ENCODE measurements around the gene MARK3. TPM values are rescaled to one million over a fixed set of nuclear protein-coding genes. Genes with fewer than 3 reads are reported as not detected.

Gene MARK3
- total RNA-seq, 1 experiment from 2014 or later: 81.9 TPM

GRCh38 chr14:103393676-103394626, 8.7 kb downstream of the MARK3 start:
- no peak overlapping the region for H2BK12ac ChIP-seq (ENCODE audit: insufficient read length, low read depth, low read length)
- TF ChIP-seq CTCF (conservative IDR thresholded peaks at IDR 0.05): peak; percentile 87
- H3K23ac ChIP-seq (ENCODE audit: insufficient read length, low read depth, low read length): no peak overlapping the region
- no peaks in the 10 kb centered on the region for H4K20me1 ChIP-seq (ENCODE audit: control insufficient read depth, insufficient read depth, insufficient read length)
- H2AK5ac ChIP-seq (ENCODE audit: insufficient read length, low read length): no peak overlapping the region
- H3K4me1 ChIP-seq (ENCODE audit: insufficient read depth, low read length): no peaks in the 10 kb centered on the region; the same call in 1 of the 2 replicates
- Mint-ChIP-seq H3K36me3 (ENCODE audit: insufficient read depth in 1 of 3, low read depth in 3 of 3) (peaks cover 0 to 3% (median 2%) of the 10 kb centered on the region in 3 experiments; a peak in 3 of 7 replicates), H3K27me3 (ENCODE audit: low read depth) (no peaks in the 10 kb centered on the region), H3K9me3 (no peaks in the 10 kb centered on the region), H3K27ac (peak overlapping the region in 2 of 3 experiments; percentile 5 to 44; a peak in 1 of 7 replicates), H3K4me3 (no peak overlapping the region), H3K4me1 (peaks cover 31 to 33% of the 10 kb centered on the region in 2 experiments)
- H4K5ac ChIP-seq (ENCODE audit: insufficient read length, low read depth, low read length): no peak overlapping the region
- no peak overlapping the region for H3K56ac ChIP-seq (ENCODE audit: insufficient read length, low read depth, low read length)
- no peaks in the 10 kb centered on the region for H3K27me3 ChIP-seq (ENCODE audit: insufficient read depth, low read length)
- H3T11ph ChIP-seq (ENCODE audit: low read length): no peak overlapping the region
- no peaks in the 10 kb centered on the region for H3K23me2 ChIP-seq (ENCODE audit: insufficient read length, low read depth, low read length, poor library complexity, severe bottlenecking)
- H2AFZ ChIP-seq (ENCODE audit: low read length): no peak overlapping the region
- no peaks in the 10 kb centered on the region for H3K9me3 ChIP-seq (ENCODE audit: control insufficient read depth, low read depth, low read length)
- H2BK120ac ChIP-seq (ENCODE audit: low read depth, low read length, poor library complexity, severe bottlenecking): no peak overlapping the region
- H2BK15ac ChIP-seq (ENCODE audit: low read depth, low read length): no peak overlapping the region
- whole genome bisulfite sequencing (ENCODE audit: extremely low coverage, insufficient read length, low lambda C conversion rate): no CpG with 5 or more reads among the region's 9 CpGs
- no peak for DNase-seq
- H3K79me2 ChIP-seq (ENCODE audit: insufficient read depth, low read length): peaks cover 35% of the 10 kb centered on the region; the same call in 1 of the 2 replicates
- no peak overlapping the region for H3K14ac ChIP-seq (ENCODE audit: insufficient read depth, low read length)
- H3K27ac ChIP-seq (ENCODE audit: insufficient read length, low read depth, low read length): no peak overlapping the region
- no peak overlapping the region for H2BK20ac ChIP-seq (ENCODE audit: low read depth, low read length, poor library complexity, severe bottlenecking)
- no peak overlapping the region for H3K4me2 ChIP-seq (ENCODE audit: insufficient read depth, insufficient read length, low read length)
- H3K18ac ChIP-seq (ENCODE audit: insufficient read length, low read depth, low read length): no peak overlapping the region
- H3K79me1 ChIP-seq (ENCODE audit: insufficient read depth, low read depth, low read length, poor library complexity, severe bottlenecking): no peaks in the 10 kb centered on the region
- no peak overlapping the region for H3K4ac ChIP-seq (ENCODE audit: low read depth, low read length)
- no peak overlapping the region for H2BK5ac ChIP-seq (ENCODE audit: insufficient read length, low read length)
- H4K8ac ChIP-seq (replicated peaks; ENCODE audit: insufficient read length, low read depth, low read length): no peak overlapping the region
- H4K91ac ChIP-seq (ENCODE audit: insufficient read length, low read depth, low read length): no peak overlapping the region
- H3K9ac ChIP-seq (ENCODE audit: extremely low read depth, insufficient read length, low read length): no peak overlapping the region

Measured in H9 (cell line).